A549 treated with AZD9567 at 1 μM for 4 hours (cell line): Measurements from ENCODE around the gene GYPE. TPM values are rescaled to one million over a fixed set of nuclear protein-coding genes. Genes with fewer than 3 reads are reported as not detected.

ENCODE experiments used
- total RNA-seq: library from RNA; stranded (reverse); fragments of 200-300 nt; extraction: Qiagen RNA extraction; gene quantifications from 5 replicates; pipeline ENCODE4 v1.2.3, GENCODE V29; 2022; ENCODE audit not compliant: insufficient read depth

The GYPE gene
- not detected in 5 replicates for total RNA-seq

GRCh38 chr4:143905440-143905839 lies at the start of gene GYPE:
Gene GYPE, minus strand, starts transcription at chr4:143905559. Its CDS starts 52 bp downstream, at chr4:143905507.

Other genes starting within 250 kb of the GYPE start
- gene FREM3, start 204.9 kb downstream of the GYPE start, total RNA-seq: not detected in 5 replicates
- not detected in 5 replicates for gene GYPB, start 113.8 kb upstream of the GYPE start, total RNA-seq
- not detected in 5 replicates for gene GYPA, start 235.2 kb upstream of the GYPE start, total RNA-seq